Naive thymus-derived CD8-positive, alpha-beta T cell (primary cell): Measurements from ENCODE around the gene ACADM. TPM values are rescaled to one million over a fixed set of nuclear protein-coding genes. Genes with fewer than 3 reads are reported as not detected.
"Not testable (repeated sequence)": the region's sequence is repeated elsewhere in the genome, so short reads cannot be mapped to it uniquely, and the experiment has no call there.

Experiments
- ATAC-seq, 2 donors: fragments of 150-1000 bp; cut with Tn5 transposase in 1 of 2; sonication (Bioruptor Pico), chemical (Tn5 transposase) in 1 of 2; 1 replicate in 1 of 2; 2 replicates in 1 of 2; pipeline ENCODE4 v1.10.0; 2021; ENCODE audit warnings: mild to moderate bottlenecking in 2 of 2, moderate library complexity in 2 of 2
- POLR2A ChIA-PET: fragments of 350-600 bp; sonication (Branson Sonifier 250); formaldehyde crosslinking; loops from one replicate; lab custom pipeline; 2021; ENCODE audit warnings: antibody characterized with exemption; lab: Charles Lee
- DNase-seq, 10 donors: peaks; one replicate each; pipeline versions ENCODE4 v3.0.0 to v3.0.0-alpha.2; 2020 to 2022
- H3K27ac Mint-ChIP-seq, 10 donors: one replicate each; pipeline ENCODE4 v1.8.0; 2020 to 2022; ENCODE audit warnings: mild to moderate bottlenecking in 10 of 10, mixed read lengths in 10 of 10, moderate library complexity in 4 of 10, inconsistent platforms in 1 of 10
- H3K27me3 Mint-ChIP-seq, 5 donors: one replicate each; pipeline ENCODE4 v1.8.0; 2021 to 2022; ENCODE audit warnings: mixed read lengths in 5 of 5
- H3K36me3 Mint-ChIP-seq, 3 donors: one replicate each; pipeline ENCODE4 v1.8.0; 2020 to 2022; ENCODE audit warnings: mixed read lengths in 3 of 3, mild to moderate bottlenecking in 2 of 3, inconsistent platforms in 1 of 3
- H3K4me1 Mint-ChIP-seq, 4 donors: one replicate each; pipeline ENCODE4 v1.8.0; 2021 to 2022; ENCODE audit warnings: mixed read lengths in 4 of 4
- H3K4me3 Mint-ChIP-seq, 10 donors: one replicate each; pipeline ENCODE4 v1.8.0; 2020 to 2022; ENCODE audit warnings: mild to moderate bottlenecking in 10 of 10, mixed read lengths in 10 of 10, moderate library complexity in 6 of 10, inconsistent platforms in 1 of 10
- H3K9me3 Mint-ChIP-seq, 9 donors: one replicate each; pipeline ENCODE4 v1.8.0; 2020 to 2022; ENCODE audit warnings: mixed read lengths in 9 of 9, mild to moderate bottlenecking in 3 of 9, inconsistent platforms in 1 of 9, moderate library complexity in 1 of 9
- polyA plus RNA-seq, 3 donors: library from polyadenylated mRNA; unstranded; fragments of 300-500 nt; fragmentation: Illumina TruSeq; gene quantifications; one replicate each; pipeline ENCODE4 v1.2.3, GENCODE V29; 2021
- total RNA-seq, 8 experiments: library from RNA in 2 of 8; stranded (reverse) in 2 of 8; gene quantifications; one replicate each; pipeline ENCODE4 v1.2.3 and lab custom pipeline; 2021 to 2026

Gene ACADM
- total and polyA plus RNA-seq, 5 experiments from 2014 or later: 29.7 to 64.6 (median 60.4) TPM

GRCh38 chr1:75720820-75721219 is 3.7 kb upstream of the ACADM start:
- ATAC-seq: peak in 1 of 2 donors; percentile 8

GRCh38 chr1:75722246-75722645 is 2.3 kb upstream of the ACADM start:
- H3K4me3 Mint-ChIP-seq, POLR2A ChIA-PET, H3K27me3 Mint-ChIP-seq, H3K9me3 Mint-ChIP-seq, DNase-seq, ATAC-seq, H3K36me3 Mint-ChIP-seq, H3K27ac Mint-ChIP-seq: not testable (repeated sequence)
- H3K4me1 Mint-ChIP-seq: peaks cover 14 to 57% (median 48%) of the 10 kb centered on the region in 4 donors

More at GRCh38 chr1:75720820-75721219, 3.7 kb upstream of the ACADM start:
- peak overlapping the region in 6 of 10 donors; percentile 3 to 49 (median 30) for H3K4me3 Mint-ChIP-seq
- no peaks in the 10 kb centered on the region for H3K36me3 Mint-ChIP-seq
- H3K27me3 Mint-ChIP-seq: no peaks in the 10 kb centered on the region
- POLR2A ChIA-PET: no interaction called here
- H3K27ac Mint-ChIP-seq: peak overlapping the region; percentile 2 to 80 (median 65)
- no peaks in the 10 kb centered on the region for H3K9me3 Mint-ChIP-seq
- peak in 2 of 10 donors; percentile 22 to 32 for DNase-seq
- H3K4me1 Mint-ChIP-seq: peaks cover 12 to 43% (median 35%) of the 10 kb centered on the region in 4 donors

- H3K36me3 Mint-ChIP-seq: no peaks in the 10 kb centered on the region
- no peaks in the 10 kb centered on the region for H3K9me3 Mint-ChIP-seq
- H3K27me3 Mint-ChIP-seq: no peaks in the 10 kb centered on the region
- H3K27ac Mint-ChIP-seq: peak overlapping the region in 8 of 10 donors; percentile 31 to 98 (median 97)
- peak overlapping the region in 9 of 10 donors; percentile 95 to 99 (median 98) for H3K4me3 Mint-ChIP-seq
- ATAC-seq (no peak), DNase-seq (no peak)
- H3K4me1 Mint-ChIP-seq: peaks cover 14 to 64% (median 56%) of the 10 kb centered on the region in 4 donors
- POLR2A ChIA-PET: interaction anchor here (1.8 kb wide), 1 partner anchor 63 kb away, joined by 8 read pairs; the partner anchor contains the start of gene RABGGTB
These were observed 1.5 kb upstream of the ACADM start for GRCh38 chr1:75722966-75723365.

GRCh38 chr1:75723989-75724471 is 479 bp upstream of the ACADM start:
- DNase-seq (peak in 7 of 10 donors; percentile 44 to 84 (median 58)), ATAC-seq (peak; percentile 71 to 78)
- peak overlapping the region; percentile 92 to 98 (median 97) for H3K27ac Mint-ChIP-seq
- no peaks in the 10 kb centered on the region for H3K27me3 Mint-ChIP-seq
- POLR2A ChIA-PET: interaction anchor here (1.8 kb wide), 1 partner anchor 62 kb away, joined by 8 read pairs; the partner anchor contains the start of gene RABGGTB
- peaks cover 16 to 71% (median 60%) of the 10 kb centered on the region in 4 donors for H3K4me1 Mint-ChIP-seq
- peaks cover 0 to 3% (median 0%) of the 10 kb centered on the region in 3 donors for H3K36me3 Mint-ChIP-seq
- no peaks in the 10 kb centered on the region for H3K9me3 Mint-ChIP-seq
- peak overlapping the region; percentile 95 to 99 (median 98) for H3K4me3 Mint-ChIP-seq

- ATAC-seq (no peak), DNase-seq (no peak)
- Mint-ChIP-seq H3K4me1 (peaks cover 16 to 69% (median 62%) of the 10 kb centered on the region in 4 donors), H3K36me3 (peaks cover 0 to 7% (median 0%) of the 10 kb centered on the region in 3 donors), H3K4me3 (peak overlapping the region; percentile 95 to 99 (median 98)), H3K27me3 (no peaks in the 10 kb centered on the region), H3K27ac (peak overlapping the region; percentile 16 to 98 (median 97)), H3K9me3 (no peaks in the 10 kb centered on the region)
- POLR2A ChIA-PET: no interaction called here
These were observed 757 bp downstream of the ACADM start for GRCh38 chr1:75725266-75725665.

GRCh38 chr1:75725861-75726361 is 1.4 kb downstream of the ACADM start:
- Mint-ChIP-seq H3K4me1 (peaks cover 12 to 65% (median 55%) of the 10 kb centered on the region in 4 donors), H3K9me3 (no peaks in the 10 kb centered on the region), H3K27me3 (no peaks in the 10 kb centered on the region), H3K4me3 (peak overlapping the region; percentile 95 to 99 (median 98)), H3K36me3 (peaks cover 0 to 10% (median 0%) of the 10 kb centered on the region in 3 donors), H3K27ac (peak overlapping the region in 8 of 10 donors; percentile 2 to 98 (median 94))
- ATAC-seq: no peak
- POLR2A ChIA-PET: no interaction called here
- no peak for DNase-seq

GRCh38 chr1:75727571-75727970 is 3.1 kb downstream of the ACADM start:
- Mint-ChIP-seq H3K4me3 (peak overlapping the region in 4 of 10 donors; percentile 10 to 42 (median 22)), H3K9me3 (no peaks in the 10 kb centered on the region), H3K4me1 (peaks cover 11 to 65% (median 49%) of the 10 kb centered on the region in 4 donors), H3K27ac (peak overlapping the region in 9 of 10 donors; percentile 7 to 66 (median 35)), H3K27me3 (no peaks in the 10 kb centered on the region), H3K36me3 (peaks cover 0 to 24% (median 6%) of the 10 kb centered on the region in 3 donors)
- POLR2A ChIA-PET: no interaction called here
- no peak for DNase-seq
- ATAC-seq: no peak

GRCh38 chr1:75730432-75730831 is 5.9 kb downstream of the ACADM start:
- Mint-ChIP-seq H3K4me1 (peaks cover 7 to 44% (median 33%) of the 10 kb centered on the region in 4 donors), H3K36me3 (peaks cover 0 to 53% (median 22%) of the 10 kb centered on the region in 3 donors), H3K9me3 (no peaks in the 10 kb centered on the region), H3K27ac (peak overlapping the region in 1 of 10 donors; percentile 37), H3K27me3 (no peaks in the 10 kb centered on the region), H3K4me3 (no peak overlapping the region)
- POLR2A ChIA-PET: no interaction called here
- DNase-seq (no peak), ATAC-seq (no peak)

GRCh38 chr1:75731881-75732280 is 7.4 kb downstream of the ACADM start:
- ATAC-seq: no peak
- Mint-ChIP-seq H3K4me1 (peaks cover 3 to 29% (median 19%) of the 10 kb centered on the region in 4 donors), H3K27me3 (no peaks in the 10 kb centered on the region), H3K4me3 (no peak overlapping the region), H3K27ac (peak overlapping the region in 1 of 10 donors; percentile 40), H3K36me3 (peaks cover 0 to 59% (median 23%) of the 10 kb centered on the region in 3 donors), H3K9me3 (no peaks in the 10 kb centered on the region)
- no peak for DNase-seq
- POLR2A ChIA-PET: no interaction called here

- Mint-ChIP-seq H3K36me3 (peaks cover 0 to 63% (median 23%) of the 10 kb centered on the region in 3 donors), H3K9me3 (no peaks in the 10 kb centered on the region), H3K27ac (peak overlapping the region in 1 of 10 donors; percentile 25), H3K27me3 (no peaks in the 10 kb centered on the region), H3K4me1 (peaks cover 3 to 21% (median 11%) of the 10 kb centered on the region in 4 donors), H3K4me3 (no peak overlapping the region)
- DNase-seq: no peak
- ATAC-seq: no peak
- POLR2A ChIA-PET: no interaction called here
These were observed 8.2 kb downstream of the ACADM start for GRCh38 chr1:75732703-75733102.

- POLR2A ChIA-PET: no interaction called here
- DNase-seq: no peak
- Mint-ChIP-seq H3K9me3 (no peaks in the 10 kb centered on the region), H3K27ac (no peak overlapping the region), H3K4me1 (peaks cover under 1 to 13% (median 5%) of the 10 kb centered on the region in 4 donors), H3K27me3 (no peaks in the 10 kb centered on the region), H3K36me3 (peaks cover 1 to 62% (median 23%) of the 10 kb centered on the region in 3 donors), H3K4me3 (no peak overlapping the region)
- ATAC-seq: no peak
These were observed 9.2 kb downstream of the ACADM start for GRCh38 chr1:75733661-75734060.

- Mint-ChIP-seq H3K27ac (no peak overlapping the region), H3K4me3 (no peak overlapping the region), H3K36me3 (peaks cover 5 to 75% (median 29%) of the 10 kb centered on the region in 3 donors), H3K4me1 (peaks cover 0 to 8% (median 4%) of the 10 kb centered on the region in 4 donors), H3K9me3 (no peaks in the 10 kb centered on the region), H3K27me3 (no peaks in the 10 kb centered on the region)
- no peak for DNase-seq
- ATAC-seq: no peak
- POLR2A ChIA-PET: no interaction called here
These were observed 11.5 kb downstream of the ACADM start for GRCh38 chr1:75736016-75736415.

- peaks cover 5 to 72% (median 23%) of the 10 kb centered on the region in 3 donors for H3K36me3 Mint-ChIP-seq
- POLR2A ChIA-PET: no interaction called here
- no peaks in the 10 kb centered on the region for H3K27me3 Mint-ChIP-seq
- no peaks in the 10 kb centered on the region for H3K4me1 Mint-ChIP-seq
- ATAC-seq (no peak), DNase-seq (no peak)
- no peak overlapping the region for H3K4me3 Mint-ChIP-seq
- no peak overlapping the region for H3K27ac Mint-ChIP-seq
- no peaks in the 10 kb centered on the region for H3K9me3 Mint-ChIP-seq
These were observed 17.6 kb downstream of the ACADM start for GRCh38 chr1:75742047-75742625.
